ENCODE results near the gene STK10. TPM values are rescaled to one million over a fixed set of nuclear protein-coding genes. Genes with fewer than 3 reads are reported as not detected.
A peak's percentile ranks its signal among the peaks of the same experiment; 100 is the strongest.

STK10 gene
- polyA plus RNA-seq, 1 of the 3 experiments (the other 2 are of a cell fraction), result 11.0 TPM

DNA sequence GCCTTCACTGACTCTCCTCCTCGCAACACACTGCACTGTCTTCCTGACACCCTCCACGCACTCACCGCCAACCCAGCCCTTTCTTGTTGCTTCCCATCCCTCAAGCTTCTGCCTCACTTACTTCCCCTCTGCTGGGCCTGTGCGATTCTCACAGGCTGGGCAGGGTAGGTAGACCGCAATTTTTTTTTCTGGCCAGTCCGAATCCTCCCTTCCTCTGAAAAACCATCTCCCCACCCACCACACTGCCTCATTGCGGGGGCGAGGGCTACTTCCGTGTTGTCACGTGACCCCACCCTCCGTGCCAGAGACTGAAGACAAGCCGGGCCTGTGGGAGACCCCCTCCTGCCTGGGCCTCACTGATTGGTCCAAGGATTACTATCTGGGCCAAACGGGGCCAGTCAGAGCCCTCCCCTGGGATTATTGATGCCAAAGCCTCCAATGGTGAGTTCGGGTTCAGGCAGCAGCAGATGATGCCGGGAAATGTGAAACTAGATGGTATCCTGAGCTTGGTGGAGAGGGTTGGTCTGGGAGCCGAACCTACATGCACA, 73.1 kb downstream of the STK10 start:
- H3K4me3 ChIP-seq (ENCODE audit: low read depth in 2 of 2, low read length in 1 of 2), result no peak overlapping the region
- ChIA-PET POLR2A (no interaction called here), CTCF (interaction anchor here (0.7 to 1.5 kb wide), 4 partner anchors 9 to 178 kb away, joined by 3 to 6 read pairs (median 4); partner anchors contain the start of gene STK10)
- H3K27ac ChIP-seq (ENCODE audit: low read depth in 2 of 2, low read length in 1 of 2), result 0 out of 4 replicates have a peak overlapping the region, but pooled peaks of 1 of the 2 experiments have one; percentile 3
- H3K9me2 ChIP-seq, result no peaks in the 10 kb centered on the region
- TF ChIP-seq YY1 (IDR thresholded peaks at IDR 0.05; ENCODE audit: low read depth), result no peak
- TF ChIP-seq TCF12 (IDR thresholded peaks at IDR 0.05), result no peak
- TF ChIP-seq, protein P1, sequence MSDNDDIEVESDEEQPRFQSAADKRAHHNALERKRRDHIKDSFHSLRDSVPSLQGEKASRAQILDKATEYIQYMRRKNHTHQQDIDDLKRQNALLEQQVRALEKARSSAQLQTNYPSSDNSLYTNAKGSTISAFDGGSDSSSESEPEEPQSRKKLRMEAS (IDR thresholded peaks at IDR 0.05; ENCODE audit: low read depth), result no peak
- TF ChIP-seq FOXM1 (IDR thresholded peaks at IDR 0.05; ENCODE audit: low read depth), result no peak
- TF ChIP-seq SMC3 (IDR thresholded peaks at IDR 0.05; ENCODE audit: low read depth, low read length), result no peak
- no peak for TF ChIP-seq RXRA (IDR thresholded peaks at IDR 0.05; ENCODE audit: borderline replicate concordance, low read depth)
- peaks cover 0 to 15% of the 10 kb centered on the region in 2 experiments; a peak in 2 of 4 replicates for H3K4me1 ChIP-seq (ENCODE audit: control insufficient read depth in 1 of 2, insufficient read depth in 2 of 2, low read depth in 1 of 2, low read length in 1 of 2)
- no peak overlapping the region for H3K4me2 ChIP-seq
- WGBS (ENCODE audit: low lambda C conversion rate), result 92% methylated on average over 16 of the region's 16 CpGs
- H4K20me1 ChIP-seq (ENCODE audit: insufficient read depth), result no peaks in the 10 kb centered on the region
- H3K9me3 ChIP-seq, result no peaks in the 10 kb centered on the region
- H3K9ac ChIP-seq, result no peak overlapping the region
- no peaks in the 10 kb centered on the region for H3K79me2 ChIP-seq (ENCODE audit: insufficient read depth)
- peaks cover 0 to 6% of the 10 kb centered on the region in 2 experiments for H3K36me3 ChIP-seq (replicated peaks in 1 of 2; ENCODE audit: control insufficient read depth in 1 of 2, insufficient read depth in 2 of 2, low read length in 1 of 2)
- H3F3A ChIP-seq (replicated peaks; ENCODE audit: insufficient read depth), result peaks cover 22% of the 10 kb centered on the region
- H3K27me3 ChIP-seq (ENCODE audit: insufficient read depth), result no peaks in the 10 kb centered on the region
- DNase-seq, result no peak
- H2AFZ ChIP-seq (ENCODE audit: low read depth), result no peak overlapping the region

DNA sequence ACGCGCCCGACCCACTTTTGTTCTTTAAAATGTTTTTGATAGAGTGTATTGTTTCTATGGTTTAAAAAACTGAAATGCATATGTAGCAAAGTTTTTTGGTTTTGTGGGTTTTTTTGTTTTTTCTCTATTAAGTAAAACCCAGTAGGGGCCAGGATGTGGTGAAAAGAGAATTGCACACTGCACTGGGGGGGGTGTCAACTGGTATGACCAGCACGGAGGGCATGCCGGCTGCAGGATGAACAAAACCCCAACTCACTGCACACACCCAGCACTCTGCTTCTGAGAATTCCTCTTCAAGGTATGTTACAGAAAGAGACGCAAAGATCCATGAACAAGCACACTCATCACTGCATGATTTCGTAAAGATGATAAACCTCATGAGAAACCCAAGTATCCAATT, 75.0 kb downstream of the STK10 start:
- no peak overlapping the region for H3K4me2 ChIP-seq
- H3K4me3 ChIP-seq (ENCODE audit: low read depth in 2 of 2, low read length in 1 of 2), result no peak overlapping the region
- H3K27me3 ChIP-seq (ENCODE audit: insufficient read depth), result no peaks in the 10 kb centered on the region
- H3K79me2 ChIP-seq (ENCODE audit: insufficient read depth), result no peaks in the 10 kb centered on the region
- H4K20me1 ChIP-seq (ENCODE audit: insufficient read depth), result no peaks in the 10 kb centered on the region
- DNase-seq, result no peak
- H3K9me2 ChIP-seq, result no peaks in the 10 kb centered on the region
- H3K9me3 ChIP-seq, result no peaks in the 10 kb centered on the region
- peaks cover 27% of the 10 kb centered on the region for H3F3A ChIP-seq (replicated peaks; ENCODE audit: insufficient read depth)
- no peak overlapping the region for H2AFZ ChIP-seq (ENCODE audit: low read depth)
- WGBS (ENCODE audit: low lambda C conversion rate), result 92% methylated on average over 7 of the region's 7 CpGs
- ChIA-PET CTCF (interaction anchor here (1.4 kb wide), 1 partner anchor 76 kb away, joined by 4 read pairs; the partner anchor contains the start of gene STK10), POLR2A (no interaction called here)
- H3K4me1 ChIP-seq (ENCODE audit: control insufficient read depth in 1 of 2, insufficient read depth in 2 of 2, low read depth in 1 of 2, low read length in 1 of 2), result peaks cover 0 to 15% of the 10 kb centered on the region in 2 experiments; a peak in 2 of 4 replicates
- peaks cover 0 to 6% of the 10 kb centered on the region in 2 experiments for H3K36me3 ChIP-seq (replicated peaks in 1 of 2; ENCODE audit: control insufficient read depth in 1 of 2, insufficient read depth in 2 of 2, low read length in 1 of 2)
- H3K9ac ChIP-seq, result no peak overlapping the region
- TF ChIP-seq FOXJ3 (CRISPR knock-in tag; IDR thresholded peaks at IDR 0.05) (no peak), MEF2A (IDR thresholded peaks at IDR 0.05; ENCODE audit: borderline replicate concordance, low read depth) (no peak), RAD21 (IDR thresholded peaks at IDR 0.05; ENCODE audit: low read length) (no peak)
- no peak overlapping the region for H3K27ac ChIP-seq (ENCODE audit: low read depth in 2 of 2, low read length in 1 of 2)

DNA sequence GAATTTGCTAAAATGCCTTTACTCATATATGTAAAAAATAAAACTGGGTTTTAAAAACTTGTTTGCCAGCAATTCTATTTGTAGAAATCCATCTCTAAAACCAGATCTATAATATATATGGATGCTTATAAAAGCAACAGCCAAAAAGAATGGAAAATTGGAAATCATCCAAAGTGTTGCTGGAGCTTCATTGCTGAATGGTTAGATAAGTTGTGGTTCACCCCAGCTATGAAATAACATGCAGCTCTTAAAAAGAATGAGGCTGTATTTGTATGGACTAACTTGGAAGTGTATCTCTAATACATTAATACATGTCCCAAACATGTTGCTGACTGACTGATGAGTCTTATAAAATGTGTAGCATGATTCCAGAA, 76.2 kb downstream of the STK10 start:
- no peaks in the 10 kb centered on the region for H3K27me3 ChIP-seq (ENCODE audit: insufficient read depth)
- peak overlapping the region; percentile 25; the same call in 1 of the 2 replicates for H3K9ac ChIP-seq
- H3K9me2 ChIP-seq, result no peaks in the 10 kb centered on the region
- peaks cover 0 to 22% of the 10 kb centered on the region in 2 experiments; a peak in 2 of 4 replicates for H3K4me1 ChIP-seq (ENCODE audit: control insufficient read depth in 1 of 2, insufficient read depth in 2 of 2, low read depth in 1 of 2, low read length in 1 of 2)
- H3K79me2 ChIP-seq (ENCODE audit: insufficient read depth), result no peaks in the 10 kb centered on the region
- H3K27ac ChIP-seq (ENCODE audit: low read depth in 2 of 2, low read length in 1 of 2), result peak overlapping the region; percentile 64 to 74
- CTCF ChIA-PET, result interaction anchor here (0.8 to 2.1 kb wide), 7 partner anchors 9 to 182 kb away, joined by 3 to 12 read pairs (median 4); partner anchors contain the start of gene STK10
- H3F3A ChIP-seq (replicated peaks; ENCODE audit: insufficient read depth), result peaks cover 27% of the 10 kb centered on the region
- H3K4me3 ChIP-seq (ENCODE audit: low read depth in 2 of 2, low read length in 1 of 2), result no peak overlapping the region
- no peak for DNase-seq
- H2AFZ ChIP-seq (ENCODE audit: low read depth), result peak overlapping the region; percentile 75
- H3K9me3 ChIP-seq, result no peaks in the 10 kb centered on the region
- no peaks in the 10 kb centered on the region for H4K20me1 ChIP-seq (ENCODE audit: insufficient read depth)
- TF ChIP-seq JUND (IDR thresholded peaks at IDR 0.05) (0 out of 2 replicates have a peak, but pooled peaks have one; percentile 23), TCF12 (IDR thresholded peaks at IDR 0.05) (peak; percentile 10; the same call in 1 of the 2 replicates), NFIC (IDR thresholded peaks at IDR 0.05; ENCODE audit: borderline replicate concordance) (peak; percentile 71)
- TF ChIP-seq, protein P2, sequence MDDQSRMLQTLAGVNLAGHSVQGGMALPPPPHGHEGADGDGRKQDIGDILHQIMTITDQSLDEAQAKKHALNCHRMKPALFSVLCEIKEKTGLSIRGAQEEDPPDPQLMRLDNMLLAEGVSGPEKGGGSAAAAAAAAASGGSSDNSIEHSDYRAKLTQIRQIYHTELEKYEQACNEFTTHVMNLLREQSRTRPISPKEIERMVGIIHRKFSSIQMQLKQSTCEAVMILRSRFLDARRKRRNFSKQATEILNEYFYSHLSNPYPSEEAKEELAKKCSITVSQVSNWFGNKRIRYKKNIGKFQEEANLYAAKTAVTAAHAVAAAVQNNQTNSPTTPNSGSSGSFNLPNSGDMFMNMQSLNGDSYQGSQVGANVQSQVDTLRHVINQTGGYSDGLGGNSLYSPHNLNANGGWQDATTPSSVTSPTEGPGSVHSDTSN (IDR thresholded peaks at IDR 0.05), result no peak
- peak overlapping the region; percentile 60; the same call in 1 of the 2 replicates for H3K4me2 ChIP-seq
- H3K36me3 ChIP-seq (replicated peaks in 1 of 2; ENCODE audit: control insufficient read depth in 1 of 2, insufficient read depth in 2 of 2, low read length in 1 of 2), result peaks cover 0 to 6% of the 10 kb centered on the region in 2 experiments
- POLR2A ChIA-PET, result interaction anchor here (1.0 kb wide), 1 partner anchor 171 kb away, joined by 3 read pairs; the partner anchor contains the start of gene UBTD2
